HepG2 (cell line): ENCODE data around the gene IL4I1. TPM values are rescaled to one million over a fixed set of nuclear protein-coding genes. Genes with fewer than 3 reads are reported as not detected.

Source experiments
- ESRRA ChIP-seq: sonication (generic); formaldehyde crosslinking; IDR thresholded peaks from 2 replicates; pipeline ENCODE4 v1.5.1; 2020; ENCODE audit warnings: mild to moderate bottlenecking, low read depth, missing genetic modification reagents
- HCFC1 ChIP-seq: fragments of 150-350 bp; IDR thresholded peaks from 2 replicates; pipeline ENCODE4 v1.6.1; 2014; ENCODE audit warnings: low read depth, low read length
- NCOA1 ChIP-seq: sonication (generic); formaldehyde crosslinking; IDR thresholded peaks from 2 replicates; pipeline ENCODE4 v1.9.0; 2021; ENCODE audit warnings: missing genetic modification reagents
- NFATC3 ChIP-seq: sonication (generic); formaldehyde crosslinking; IDR thresholded peaks from 2 replicates; pipeline ENCODE4 v1.5.1; 2020; ENCODE audit warnings: mild to moderate bottlenecking, missing genetic modification reagents
- NPAS2 ChIP-seq: sonication (generic); formaldehyde crosslinking; IDR thresholded peaks from 2 replicates; pipeline ENCODE4 v1.8.0; 2022; ENCODE audit warnings: mild to moderate bottlenecking, missing genetic modification reagents, borderline replicate concordance
- PAWR ChIP-seq: sonication (generic); formaldehyde crosslinking; IDR thresholded peaks from 2 replicates; pipeline ENCODE4 v1.4.0; 2020; ENCODE audit warnings: missing genetic modification reagents, mild to moderate bottlenecking, borderline replicate concordance
- SAFB2 ChIP-seq: sonication (generic); formaldehyde crosslinking; IDR thresholded peaks from 2 replicates; pipeline ENCODE4 v1.5.1; 2020; ENCODE audit warnings: missing genetic modification reagents, low read depth, mild to moderate bottlenecking, borderline replicate concordance
- XRCC5 ChIP-seq: fragments of 200-400 bp; formaldehyde crosslinking; optimal IDR thresholded peaks from 2 replicates; pipeline ENCODE3; 2017; ENCODE audit warnings: mild to moderate bottlenecking, low read length
- ZBTB25 ChIP-seq: IDR thresholded peaks from 2 replicates; pipeline ENCODE4 v1.6.1; 2018; ENCODE audit warnings: missing genetic modification reagents
- ZMAT5 ChIP-seq: sonication (generic); formaldehyde crosslinking; IDR thresholded peaks from 2 replicates; pipeline ENCODE4 v1.5.0; 2020; ENCODE audit warnings: mild to moderate bottlenecking, low read depth, missing genetic modification reagents, borderline replicate concordance
- ZNF20 ChIP-seq: sonication (generic); formaldehyde crosslinking; IDR thresholded peaks from 2 replicates; pipeline ENCODE4 v1.4.0; 2020; ENCODE audit warnings: mild to moderate bottlenecking, moderate library complexity, missing genetic modification reagents
- ZNF256 ChIP-seq: sonication (generic); formaldehyde crosslinking; conservative IDR thresholded peaks from 2 replicates; pipeline ENCODE4 v1.4.0; 2020; ENCODE audit warnings: missing genetic modification reagents
- ZNF280B ChIP-seq: sonication (generic); formaldehyde crosslinking; IDR thresholded peaks from 2 replicates; pipeline ENCODE4 v1.5.0; 2020; ENCODE audit warnings: missing genetic modification reagents, mild to moderate bottlenecking, borderline replicate concordance
- ZNF30 ChIP-seq: sonication (generic); formaldehyde crosslinking; IDR thresholded peaks from 2 replicates; pipeline ENCODE4 v1.5.0; 2020; ENCODE audit warnings: mild to moderate bottlenecking, missing genetic modification reagents
- ZNF468 ChIP-seq: sonication (generic); formaldehyde crosslinking; IDR thresholded peaks from 2 replicates; pipeline ENCODE4 v1.8.0; 2022; ENCODE audit warnings: mild to moderate bottlenecking, moderate library complexity, missing genetic modification reagents
- ZNF674 ChIP-seq: sonication (generic); formaldehyde crosslinking; IDR thresholded peaks from 2 replicates; pipeline ENCODE4 v1.5.0; 2020; ENCODE audit warnings: low read depth, mild to moderate bottlenecking, missing genetic modification reagents
- ZNF891 ChIP-seq: sonication (generic); formaldehyde crosslinking; IDR thresholded peaks from 2 replicates; pipeline ENCODE4 v1.5.0; 2020; ENCODE audit warnings: mild to moderate bottlenecking, missing genetic modification reagents
- ZSCAN12 ChIP-seq: sonication (generic); formaldehyde crosslinking; IDR thresholded peaks from 2 replicates; pipeline ENCODE4 v1.9.0; 2021; ENCODE audit warnings: mild to moderate bottlenecking, missing genetic modification reagents
- polyA plus RNA-seq, 8 experiments: library from polyadenylated mRNA; depleted of rRNA in 3 of 8; stranded (reverse) in 7 of 8; unstranded in 1 of 8; fragments of >200 nt; fragmentation: Illumina TruSeq in 4 of 8; extraction: Trizol in 4 of 8; gene quantifications; 2 replicates each; pipeline versions ENCODE4 v1.2.1 to v1.2.3, GENCODE V29; 2011 to 2016; ENCODE audit warnings: low read depth in 4 of 8, missing spikeins in 1 of 8, mixed read lengths in 1 of 8; ENCODE audit not compliant: insufficient read depth in 1 of 8
- total RNA-seq, 5 experiments: library from RNA; depleted of rRNA; stranded (reverse); fragments of >200 nt; fragmentation: Illumina TruSeq; extraction: Trizol; gene quantifications; 2 replicates each; pipeline ENCODE4 v1.2.3, GENCODE V29; 2016; ENCODE audit warnings: low read depth in 1 of 5
- TF ChIP-seq, protein P1 (sequence below): sonication (generic); formaldehyde crosslinking; IDR thresholded peaks from 2 replicates; pipeline ENCODE4 v1.5.1; 2020; ENCODE audit warnings: mild to moderate bottlenecking, missing genetic modification reagents, moderate library complexity
- TF ChIP-seq, protein P2 (sequence below): sonication (generic); formaldehyde crosslinking; IDR thresholded peaks from 2 replicates; pipeline ENCODE4 v1.4.0; 2020; ENCODE audit warnings: missing genetic modification reagents

The IL4I1 gene
- total and polyA plus RNA-seq, 2 of the 13 experiments (the other 11 are each of a cell fraction or from before 2014, with no cell fraction given) = not detected

GRCh38 chr19:49937750-49938381 is 41.2 kb upstream of the IL4I1 start (continued):
- TF ChIP-seq, protein P1, sequence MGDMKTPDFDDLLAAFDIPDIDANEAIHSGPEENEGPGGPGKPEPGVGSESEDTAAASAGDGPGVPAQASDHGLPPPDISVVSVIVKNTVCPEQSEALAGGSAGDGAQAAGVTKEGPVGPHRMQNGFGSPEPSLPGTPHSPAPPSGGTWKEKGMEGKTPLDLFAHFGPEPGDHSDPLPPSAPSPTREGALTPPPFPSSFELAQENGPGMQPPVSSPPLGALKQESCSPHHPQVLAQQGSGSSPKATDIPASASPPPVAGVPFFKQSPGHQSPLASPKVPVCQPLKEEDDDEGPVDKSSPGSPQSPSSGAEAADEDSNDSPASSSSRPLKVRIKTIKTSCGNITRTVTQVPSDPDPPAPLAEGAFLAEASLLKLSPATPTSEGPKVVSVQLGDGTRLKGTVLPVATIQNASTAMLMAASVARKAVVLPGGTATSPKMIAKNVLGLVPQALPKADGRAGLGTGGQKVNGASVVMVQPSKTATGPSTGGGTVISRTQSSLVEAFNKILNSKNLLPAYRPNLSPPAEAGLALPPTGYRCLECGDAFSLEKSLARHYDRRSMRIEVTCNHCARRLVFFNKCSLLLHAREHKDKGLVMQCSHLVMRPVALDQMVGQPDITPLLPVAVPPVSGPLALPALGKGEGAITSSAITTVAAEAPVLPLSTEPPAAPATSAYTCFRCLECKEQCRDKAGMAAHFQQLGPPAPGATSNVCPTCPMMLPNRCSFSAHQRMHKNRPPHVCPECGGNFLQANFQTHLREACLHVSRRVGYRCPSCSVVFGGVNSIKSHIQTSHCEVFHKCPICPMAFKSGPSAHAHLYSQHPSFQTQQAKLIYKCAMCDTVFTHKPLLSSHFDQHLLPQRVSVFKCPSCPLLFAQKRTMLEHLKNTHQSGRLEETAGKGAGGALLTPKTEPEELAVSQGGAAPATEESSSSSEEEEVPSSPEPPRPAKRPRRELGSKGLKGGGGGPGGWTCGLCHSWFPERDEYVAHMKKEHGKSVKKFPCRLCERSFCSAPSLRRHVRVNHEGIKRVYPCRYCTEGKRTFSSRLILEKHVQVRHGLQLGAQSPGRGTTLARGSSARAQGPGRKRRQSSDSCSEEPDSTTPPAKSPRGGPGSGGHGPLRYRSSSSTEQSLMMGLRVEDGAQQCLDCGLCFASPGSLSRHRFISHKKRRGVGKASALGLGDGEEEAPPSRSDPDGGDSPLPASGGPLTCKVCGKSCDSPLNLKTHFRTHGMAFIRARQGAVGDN = peak; percentile 46; the same call in 1 of the 2 replicates
- TF ChIP-seq ZNF30 (no peak), ZNF280B (peak; percentile 17; the same call in 1 of the 2 replicates), ZBTB25 (peak; percentile 39; the same call in 1 of the 2 replicates), NFATC3 (CRISPR knock-in tag) (no peak), ZNF674 (CRISPR knock-in tag) (no peak), NCOA1 (CRISPR knock-in tag) (no peak), PAWR (CRISPR knock-in tag) (no peak), ZMAT5 (CRISPR knock-in tag) (no peak), ZNF20 (no peak), XRCC5 (peak; percentile 41), NPAS2 (CRISPR knock-in tag) (no peak), HCFC1 (no peak), SAFB2 (CRISPR knock-in tag) (no peak), ZSCAN12 (CRISPR knock-in tag) (no peak), ESRRA (CRISPR knock-in tag) (no peak), ZNF891 (CRISPR knock-in tag) (peak; percentile 18; the same call in 1 of the 2 replicates), ZNF468 (CRISPR knock-in tag) (no peak), ZNF256 (CRISPR knock-in tag) (no peak)
- TF ChIP-seq, protein P2, sequence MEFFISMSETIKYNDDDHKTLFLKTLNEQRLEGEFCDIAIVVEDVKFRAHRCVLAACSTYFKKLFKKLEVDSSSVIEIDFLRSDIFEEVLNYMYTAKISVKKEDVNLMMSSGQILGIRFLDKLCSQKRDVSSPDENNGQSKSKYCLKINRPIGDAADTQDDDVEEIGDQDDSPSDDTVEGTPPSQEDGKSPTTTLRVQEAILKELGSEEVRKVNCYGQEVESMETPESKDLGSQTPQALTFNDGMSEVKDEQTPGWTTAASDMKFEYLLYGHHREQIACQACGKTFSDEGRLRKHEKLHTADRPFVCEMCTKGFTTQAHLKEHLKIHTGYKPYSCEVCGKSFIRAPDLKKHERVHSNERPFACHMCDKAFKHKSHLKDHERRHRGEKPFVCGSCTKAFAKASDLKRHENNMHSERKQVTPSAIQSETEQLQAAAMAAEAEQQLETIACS (CRISPR knock-in tag) = no peak
